SK-N-SH treated with all-trans-retinoic acid at 6 μM for 48 hours (cell line): Measurements from ENCODE around the gene PLA2G4A.

Experiments
- ATAC-seq: fragments of 200-7000 bp; cut with Tn5 transposase; 3 replicates; pipeline ENCODE4 v1.9.1; 2020; ENCODE audit warnings: mild to moderate bottlenecking, moderate library complexity
- ARNTL ChIP-seq: fragments of 450-650 bp; formaldehyde crosslinking; IDR thresholded peaks from 2 replicates; pipeline ENCODE4 v1.5.0; 2020; ENCODE audit warnings: low read depth, mild to moderate bottlenecking, moderate library complexity, borderline replicate concordance
- BACH2 ChIP-seq: fragments of 250-450 bp; sonication (Bioruptor Pico); IDR thresholded peaks from 2 replicates; pipeline ENCODE4 v1.9.0; 2021; ENCODE audit warnings: mild to moderate bottlenecking, borderline replicate concordance
- CSDC2 ChIP-seq: fragments of 250-450 bp; sonication (Bioruptor Pico); IDR thresholded peaks from 2 replicates; pipeline ENCODE4 v1.5.0; 2020; ENCODE audit warnings: mild to moderate bottlenecking, moderate library complexity
- ESRRG ChIP-seq: fragments of 250-450 bp; sonication (Bioruptor Pico); IDR thresholded peaks from 2 replicates; pipeline ENCODE4 v1.6.1; 2021; ENCODE audit warnings: mild to moderate bottlenecking
- GLIS3 ChIP-seq: fragments of 250-450 bp; sonication (Bioruptor Pico); IDR thresholded peaks from 2 replicates; pipeline ENCODE4 v1.5.0; 2020; ENCODE audit warnings: mild to moderate bottlenecking, moderate library complexity
- ISL1 ChIP-seq: fragments of 250-450 bp; sonication (Bioruptor Pico); IDR thresholded peaks from 2 replicates; pipeline ENCODE4 v2.1.2; 2022; ENCODE audit warnings: mild to moderate bottlenecking, moderate library complexity
- OSR1 ChIP-seq: fragments of 250-450 bp; sonication (Bioruptor Pico); IDR thresholded peaks from 2 replicates; pipeline ENCODE4 v1.8.0; 2022; ENCODE audit warnings: moderate library complexity, mild to moderate bottlenecking, inconsistent platforms
- PPARA ChIP-seq: fragments of 250-450 bp; sonication (Bioruptor Pico); IDR thresholded peaks from 2 replicates; pipeline ENCODE4 v1.5.0; 2020; ENCODE audit warnings: mild to moderate bottlenecking, borderline replicate concordance
- RARB ChIP-seq: fragments of 250-450 bp; sonication (Bioruptor Pico); IDR thresholded peaks from 2 replicates; pipeline ENCODE4 v1.8.0; 2021; ENCODE audit warnings: mild to moderate bottlenecking, moderate library complexity
- SNAI2 ChIP-seq: fragments of 250-450 bp; sonication (Bioruptor Pico); IDR thresholded peaks from 2 replicates; pipeline ENCODE4 v1.5.0; 2020; ENCODE audit warnings: mild to moderate bottlenecking, moderate library complexity
- TCF4 ChIP-seq: fragments of 250-450 bp; sonication (Bioruptor Pico); IDR thresholded peaks from 2 replicates; pipeline ENCODE4 v1.8.0; 2021; ENCODE audit warnings: mild to moderate bottlenecking, moderate library complexity, borderline replicate concordance
- TOX ChIP-seq: fragments of 250-450 bp; sonication (Bioruptor Pico); IDR thresholded peaks from 2 replicates; pipeline ENCODE4 v1.8.0; 2021; ENCODE audit warnings: mild to moderate bottlenecking, moderate library complexity, borderline replicate concordance
- ZC3H10 ChIP-seq: fragments of 250-450 bp; sonication (Bioruptor Pico); IDR thresholded peaks from 2 replicates; pipeline ENCODE4 v1.5.1; 2021; ENCODE audit warnings: mild to moderate bottlenecking, moderate library complexity
- ZFP3 ChIP-seq: fragments of 250-450 bp; sonication (Bioruptor Pico); IDR thresholded peaks from 2 replicates; pipeline ENCODE4 v1.5.0; 2020; ENCODE audit warnings: mild to moderate bottlenecking, moderate library complexity
- ZFP30 ChIP-seq: fragments of 450-650 bp; formaldehyde crosslinking; IDR thresholded peaks from 2 replicates; pipeline ENCODE4 v1.5.0; 2022; ENCODE audit warnings: mild to moderate bottlenecking, moderate library complexity
- ZNF565 ChIP-seq: fragments of 450-650 bp; formaldehyde crosslinking; conservative IDR thresholded peaks from 2 replicates; pipeline ENCODE4 v1.5.0; 2020; ENCODE audit warnings: low read depth, mild to moderate bottlenecking, moderate library complexity
- ZNF70 ChIP-seq: fragments of 450-650 bp; formaldehyde crosslinking; IDR thresholded peaks from 2 replicates; pipeline ENCODE4 v1.5.0; 2020; ENCODE audit warnings: mild to moderate bottlenecking, moderate library complexity
- ZNF8 ChIP-seq: fragments of 450-650 bp; formaldehyde crosslinking; IDR thresholded peaks from 2 replicates; pipeline ENCODE4 v1.5.0; 2020; ENCODE audit warnings: mild to moderate bottlenecking, moderate library complexity
- TF ChIP-seq, protein P1 (sequence below): fragments of 250-450 bp; sonication (Bioruptor Pico); IDR thresholded peaks from 2 replicates; pipeline ENCODE4 v1.5.1; 2020; ENCODE audit warnings: low read depth, mild to moderate bottlenecking, moderate library complexity
- TF ChIP-seq, protein P2 (sequence below): fragments of 250-450 bp; sonication (Bioruptor Pico); IDR thresholded peaks from 2 replicates; pipeline ENCODE4 v1.8.0; 2020; ENCODE audit warnings: mild to moderate bottlenecking, moderate library complexity, borderline replicate concordance
- TF ChIP-seq, protein P3 (sequence below): fragments of 250-450 bp; sonication (Bioruptor Pico); IDR thresholded peaks from 2 replicates; pipeline ENCODE4 v1.5.1; 2021; ENCODE audit warnings: mild to moderate bottlenecking, moderate library complexity
- TF ChIP-seq, protein P4 (sequence below): fragments of 250-450 bp; sonication (Bioruptor Pico); IDR thresholded peaks from 2 replicates; pipeline ENCODE4 v1.5.0; 2020; ENCODE audit warnings: mild to moderate bottlenecking, moderate library complexity
- TF ChIP-seq, protein P5 (sequence below): fragments of 250-450 bp; sonication (Bioruptor Pico); IDR thresholded peaks from 2 replicates; pipeline ENCODE4 v1.8.0; 2021; ENCODE audit warnings: low read depth, mild to moderate bottlenecking, moderate library complexity, borderline replicate concordance

PLA2G4A gene

DNA sequence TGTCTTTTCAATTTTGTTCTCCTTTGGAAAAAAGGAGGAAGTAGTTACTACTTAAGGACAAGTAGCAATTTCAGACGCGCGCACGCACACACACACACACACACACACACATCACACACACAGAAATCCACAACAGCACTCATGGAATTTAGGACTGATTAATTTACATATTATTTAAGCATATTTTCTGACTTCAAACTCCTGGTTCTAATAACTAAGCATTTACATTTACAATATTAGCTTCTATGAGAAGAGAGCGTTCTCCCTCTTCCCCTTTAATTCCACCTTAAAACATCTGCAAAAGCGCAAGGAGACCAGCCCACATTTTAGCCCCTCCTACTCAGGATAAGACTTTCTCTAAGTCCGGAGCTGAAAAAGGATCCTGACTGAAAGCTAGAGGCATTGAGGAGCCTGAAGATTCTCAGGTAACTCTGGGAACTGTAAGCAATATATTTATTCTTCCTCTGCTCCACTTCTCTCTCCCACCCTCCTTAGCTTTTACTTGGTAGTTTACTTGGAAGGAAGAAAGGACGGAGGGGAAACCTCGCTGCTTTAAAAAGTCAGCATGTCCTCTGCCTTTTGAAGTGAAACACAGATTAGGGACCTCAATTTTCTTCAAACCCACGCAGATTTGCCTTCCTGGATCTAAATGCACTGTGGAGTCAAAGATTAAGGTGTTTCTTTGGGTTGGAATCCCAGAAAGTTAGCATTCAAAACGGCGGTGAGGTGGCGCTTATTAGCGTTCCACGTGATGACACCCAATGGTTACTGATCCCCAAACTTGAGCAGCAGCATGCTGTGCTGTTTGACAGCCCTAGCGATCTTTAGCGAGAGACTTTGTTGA lies at the start of gene PLA2G4A:
TSS of gene PLA2G4A (plus strand) at position 339 of the 844 bp plus-strand sequence. CDS start 25,406 bp downstream, outside the sequence.
- no peak for TF ChIP-seq ESRRG (CRISPR knock-in tag)
- no peak for TF ChIP-seq PPARA (CRISPR knock-in tag)
- TF ChIP-seq SNAI2, result no peak
- no peak for TF ChIP-seq RARB (CRISPR knock-in tag)
- no peak for TF ChIP-seq ZFP30
- TF ChIP-seq, protein P1, sequence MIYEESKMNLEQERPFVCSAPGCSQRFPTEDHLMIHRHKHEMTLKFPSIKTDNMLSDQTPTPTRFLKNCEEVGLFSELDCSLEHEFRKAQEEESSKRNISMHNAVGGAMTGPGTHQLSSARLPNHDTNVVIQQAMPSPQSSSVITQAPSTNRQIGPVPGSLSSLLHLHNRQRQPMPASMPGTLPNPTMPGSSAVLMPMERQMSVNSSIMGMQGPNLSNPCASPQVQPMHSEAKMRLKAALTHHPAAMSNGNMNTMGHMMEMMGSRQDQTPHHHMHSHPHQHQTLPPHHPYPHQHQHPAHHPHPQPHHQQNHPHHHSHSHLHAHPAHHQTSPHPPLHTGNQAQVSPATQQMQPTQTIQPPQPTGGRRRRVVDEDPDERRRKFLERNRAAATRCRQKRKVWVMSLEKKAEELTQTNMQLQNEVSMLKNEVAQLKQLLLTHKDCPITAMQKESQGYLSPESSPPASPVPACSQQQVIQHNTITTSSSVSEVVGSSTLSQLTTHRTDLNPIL (CRISPR knock-in tag), result no peak
- TF ChIP-seq ZFP3 (CRISPR knock-in tag), result no peak
- ATAC-seq, result peak; percentile 97

DNA sequence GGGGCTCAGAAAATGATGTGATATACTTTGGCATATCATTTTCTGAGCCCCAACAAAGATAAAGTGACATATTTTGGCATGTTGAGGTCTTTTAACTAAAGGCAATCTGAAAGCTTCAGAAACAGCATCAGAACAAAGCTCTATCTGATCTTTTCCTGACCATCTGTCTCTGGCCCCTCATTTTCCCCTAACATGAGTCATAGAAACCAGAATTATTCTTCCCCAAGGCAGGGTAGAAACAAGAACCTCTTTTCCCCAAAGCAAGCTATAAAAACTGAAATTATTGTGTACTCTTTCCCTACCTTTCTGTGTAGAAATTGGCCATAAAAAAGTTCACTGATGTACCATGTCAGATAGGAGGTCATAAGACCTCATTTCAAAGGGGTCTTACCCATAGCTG lies 48.7 kb upstream of the PLA2G4A start:
- no peak for TF ChIP-seq ZNF70 (CRISPR knock-in tag)
- TF ChIP-seq, protein P2, sequence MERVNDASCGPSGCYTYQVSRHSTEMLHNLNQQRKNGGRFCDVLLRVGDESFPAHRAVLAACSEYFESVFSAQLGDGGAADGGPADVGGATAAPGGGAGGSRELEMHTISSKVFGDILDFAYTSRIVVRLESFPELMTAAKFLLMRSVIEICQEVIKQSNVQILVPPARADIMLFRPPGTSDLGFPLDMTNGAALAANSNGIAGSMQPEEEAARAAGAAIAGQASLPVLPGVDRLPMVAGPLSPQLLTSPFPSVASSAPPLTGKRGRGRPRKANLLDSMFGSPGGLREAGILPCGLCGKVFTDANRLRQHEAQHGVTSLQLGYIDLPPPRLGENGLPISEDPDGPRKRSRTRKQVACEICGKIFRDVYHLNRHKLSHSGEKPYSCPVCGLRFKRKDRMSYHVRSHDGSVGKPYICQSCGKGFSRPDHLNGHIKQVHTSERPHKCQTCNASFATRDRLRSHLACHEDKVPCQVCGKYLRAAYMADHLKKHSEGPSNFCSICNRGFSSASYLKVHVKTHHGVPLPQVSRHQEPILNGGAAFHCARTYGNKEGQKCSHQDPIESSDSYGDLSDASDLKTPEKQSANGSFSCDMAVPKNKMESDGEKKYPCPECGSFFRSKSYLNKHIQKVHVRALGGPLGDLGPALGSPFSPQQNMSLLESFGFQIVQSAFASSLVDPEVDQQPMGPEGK, result no peak
- no peak for TF ChIP-seq ISL1 (CRISPR knock-in tag)
- TF ChIP-seq OSR1 (CRISPR knock-in tag), result no peak
- no peak for TF ChIP-seq CSDC2
- TF ChIP-seq, protein P3, sequence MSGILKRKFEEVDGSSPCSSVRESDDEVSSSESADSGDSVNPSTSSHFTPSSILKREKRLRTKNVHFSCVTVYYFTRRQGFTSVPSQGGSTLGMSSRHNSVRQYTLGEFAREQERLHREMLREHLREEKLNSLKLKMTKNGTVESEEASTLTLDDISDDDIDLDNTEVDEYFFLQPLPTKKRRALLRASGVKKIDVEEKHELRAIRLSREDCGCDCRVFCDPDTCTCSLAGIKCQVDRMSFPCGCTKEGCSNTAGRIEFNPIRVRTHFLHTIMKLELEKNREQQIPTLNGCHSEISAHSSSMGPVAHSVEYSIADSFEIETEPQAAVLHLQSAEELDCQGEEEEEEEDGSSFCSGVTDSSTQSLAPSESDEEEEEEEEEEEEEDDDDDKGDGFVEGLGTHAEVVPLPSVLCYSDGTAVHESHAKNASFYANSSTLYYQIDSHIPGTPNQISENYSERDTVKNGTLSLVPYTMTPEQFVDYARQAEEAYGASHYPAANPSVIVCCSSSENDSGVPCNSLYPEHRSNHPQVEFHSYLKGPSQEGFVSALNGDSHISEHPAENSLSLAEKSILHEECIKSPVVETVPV, result no peak
- no peak for TF ChIP-seq ZC3H10 (CRISPR knock-in tag)
- no peak for TF ChIP-seq GLIS3 (CRISPR knock-in tag)
- TF ChIP-seq TOX (CRISPR knock-in tag), result no peak
- no peak for TF ChIP-seq ZNF565 (CRISPR knock-in tag)
- no peak for TF ChIP-seq ARNTL (CRISPR knock-in tag)
- TF ChIP-seq, protein P4, sequence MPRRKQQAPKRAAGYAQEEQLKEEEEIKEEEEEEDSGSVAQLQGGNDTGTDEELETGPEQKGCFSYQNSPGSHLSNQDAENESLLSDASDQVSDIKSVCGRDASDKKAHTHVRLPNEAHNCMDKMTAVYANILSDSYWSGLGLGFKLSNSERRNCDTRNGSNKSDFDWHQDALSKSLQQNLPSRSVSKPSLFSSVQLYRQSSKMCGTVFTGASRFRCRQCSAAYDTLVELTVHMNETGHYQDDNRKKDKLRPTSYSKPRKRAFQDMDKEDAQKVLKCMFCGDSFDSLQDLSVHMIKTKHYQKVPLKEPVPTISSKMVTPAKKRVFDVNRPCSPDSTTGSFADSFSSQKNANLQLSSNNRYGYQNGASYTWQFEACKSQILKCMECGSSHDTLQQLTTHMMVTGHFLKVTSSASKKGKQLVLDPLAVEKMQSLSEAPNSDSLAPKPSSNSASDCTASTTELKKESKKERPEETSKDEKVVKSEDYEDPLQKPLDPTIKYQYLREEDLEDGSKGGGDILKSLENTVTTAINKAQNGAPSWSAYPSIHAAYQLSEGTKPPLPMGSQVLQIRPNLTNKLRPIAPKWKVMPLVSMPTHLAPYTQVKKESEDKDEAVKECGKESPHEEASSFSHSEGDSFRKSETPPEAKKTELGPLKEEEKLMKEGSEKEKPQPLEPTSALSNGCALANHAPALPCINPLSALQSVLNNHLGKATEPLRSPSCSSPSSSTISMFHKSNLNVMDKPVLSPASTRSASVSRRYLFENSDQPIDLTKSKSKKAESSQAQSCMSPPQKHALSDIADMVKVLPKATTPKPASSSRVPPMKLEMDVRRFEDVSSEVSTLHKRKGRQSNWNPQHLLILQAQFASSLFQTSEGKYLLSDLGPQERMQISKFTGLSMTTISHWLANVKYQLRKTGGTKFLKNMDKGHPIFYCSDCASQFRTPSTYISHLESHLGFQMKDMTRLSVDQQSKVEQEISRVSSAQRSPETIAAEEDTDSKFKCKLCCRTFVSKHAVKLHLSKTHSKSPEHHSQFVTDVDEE (CRISPR knock-in tag), result no peak
- TF ChIP-seq RARB (CRISPR knock-in tag), result no peak
- no peak for TF ChIP-seq SNAI2
- no peak for TF ChIP-seq BACH2
- no peak for TF ChIP-seq ZNF8 (CRISPR knock-in tag)
- no peak for TF ChIP-seq TCF4
- TF ChIP-seq, protein P5, sequence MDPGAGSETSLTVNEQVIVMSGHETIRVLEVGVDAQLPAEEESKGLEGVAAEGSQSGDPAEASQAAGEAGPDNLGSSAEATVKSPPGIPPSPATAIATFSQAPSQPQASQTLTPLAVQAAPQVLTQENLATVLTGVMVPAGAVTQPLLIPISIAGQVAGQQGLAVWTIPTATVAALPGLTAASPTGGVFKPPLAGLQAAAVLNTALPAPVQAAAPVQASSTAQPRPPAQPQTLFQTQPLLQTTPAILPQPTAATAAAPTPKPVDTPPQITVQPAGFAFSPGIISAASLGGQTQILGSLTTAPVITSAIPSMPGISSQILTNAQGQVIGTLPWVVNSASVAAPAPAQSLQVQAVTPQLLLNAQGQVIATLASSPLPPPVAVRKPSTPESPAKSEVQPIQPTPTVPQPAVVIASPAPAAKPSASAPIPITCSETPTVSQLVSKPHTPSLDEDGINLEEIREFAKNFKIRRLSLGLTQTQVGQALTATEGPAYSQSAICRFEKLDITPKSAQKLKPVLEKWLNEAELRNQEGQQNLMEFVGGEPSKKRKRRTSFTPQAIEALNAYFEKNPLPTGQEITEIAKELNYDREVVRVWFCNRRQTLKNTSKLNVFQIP (CRISPR knock-in tag), result no peak
- TF ChIP-seq ESRRG (CRISPR knock-in tag), result no peak
- ATAC-seq, result no peak
